Measurements from ENCODE around the gene CCDC87. TPM values are rescaled to one million over a fixed set of nuclear protein-coding genes. Genes with fewer than 3 reads are reported as not detected.
"Not testable (repeated sequence)": the region's sequence is repeated elsewhere in the genome, so short reads cannot be mapped to it uniquely, and the experiment has no call there.

CCDC87 gene
- total and polyA plus RNA-seq, 2 experiments from 2014 or later = 0.11 to 0.40 TPM

GRCh38 chr11:66542362-66542761, 50.5 kb downstream of the CCDC87 start:
- H3K4me1 ChIP-seq (ENCODE audit: insufficient read depth) = peaks cover 15% of the 10 kb centered on the region; the same call in 1 of the 2 replicates
- in situ Hi-C loops (cut with MboI) = no loop called here

GRCh38 chr11:66541892-66542291, 51.0 kb downstream of the CCDC87 start:
- in situ Hi-C loops (cut with MboI) = no loop called here
- Histone ChIP-seq H3K4me1 (ENCODE audit: insufficient read depth) (peaks cover 15% of the 10 kb centered on the region; the same call in 1 of the 2 replicates), H3K79me2 (ENCODE audit: insufficient read depth) (peaks cover 7% of the 10 kb centered on the region; the same call in 1 of the 2 replicates), H3K27ac (no peak overlapping the region), H3K27me3 (replicated peaks; ENCODE audit: insufficient read depth) (no peaks in the 10 kb centered on the region), H3K36me3 (ENCODE audit: low read depth) (no peaks in the 10 kb centered on the region), H3K9ac (no peak overlapping the region; the same call in 1 of the 2 replicates), H2AFZ (no peak overlapping the region), H4K20me1 (ENCODE audit: insufficient read depth) (no peaks in the 10 kb centered on the region), H3K9me3 (ENCODE audit: low read depth) (no peaks in the 10 kb centered on the region), H3K4me2 (ENCODE audit: unreplicated experiment) (no peak overlapping the region), H3F3A (ENCODE audit: insufficient read depth) (no peaks in the 10 kb centered on the region), H3K9me2 (ENCODE audit: insufficient read depth) (no peaks in the 10 kb centered on the region), H3K4me3 (no peak overlapping the region)
- DNase-seq = peak; percentile 14
- 38 to 49% methylated on average over 4 of the region's 4 CpGs for WGBS, 2 experiments (ENCODE audit: low coverage in 1 of 2, low lambda C conversion rate in 2 of 2, missing lambda C conversion rate in 2 of 2)
- no peak for TF ChIP-seq EZH2phosphoT487 (IDR thresholded peaks at IDR 0.05; ENCODE audit: insufficient read depth, low read depth)
- TF ChIP-seq EZH2 (IDR thresholded peaks at IDR 0.05; ENCODE audit: insufficient read depth, poor library complexity, severe bottlenecking) = no peak

More at GRCh38 chr11:66542362-66542761, 50.5 kb downstream of the CCDC87 start:
- H2AFZ ChIP-seq = no peak overlapping the region
- H3K36me3 ChIP-seq (ENCODE audit: low read depth) = no peaks in the 10 kb centered on the region
- H3K27ac ChIP-seq = no peak overlapping the region
- peak; percentile 65 for DNase-seq
- peaks cover 7% of the 10 kb centered on the region; the same call in 1 of the 2 replicates for H3K79me2 ChIP-seq (ENCODE audit: insufficient read depth)
- TF ChIP-seq EZH2phosphoT487 (IDR thresholded peaks at IDR 0.05; ENCODE audit: insufficient read depth, low read depth) (no peak), EZH2 (IDR thresholded peaks at IDR 0.05; ENCODE audit: insufficient read depth, poor library complexity, severe bottlenecking) (no peak)
- H3F3A ChIP-seq (ENCODE audit: insufficient read depth) = no peaks in the 10 kb centered on the region
- no peak overlapping the region; the same call in 1 of the 2 replicates for H3K9ac ChIP-seq
- no peaks in the 10 kb centered on the region for H3K9me3 ChIP-seq (ENCODE audit: low read depth)
- H3K4me2 ChIP-seq (ENCODE audit: unreplicated experiment) = no peak overlapping the region
- no peaks in the 10 kb centered on the region for H3K9me2 ChIP-seq (ENCODE audit: insufficient read depth)
- H4K20me1 ChIP-seq (ENCODE audit: insufficient read depth) = no peaks in the 10 kb centered on the region
- 47 to 50% methylated on average over 10 of the region's 10 CpGs for WGBS, 2 experiments (ENCODE audit: low coverage in 1 of 2, low lambda C conversion rate in 2 of 2, missing lambda C conversion rate in 2 of 2)
- H3K4me3 ChIP-seq = no peak overlapping the region
- H3K27me3 ChIP-seq (replicated peaks; ENCODE audit: insufficient read depth) = no peaks in the 10 kb centered on the region

- H3K4me2 ChIP-seq (ENCODE audit: unreplicated experiment); H3K36me3 ChIP-seq (ENCODE audit: low read depth); DNase-seq; H3K9me2 ChIP-seq (ENCODE audit: insufficient read depth); H3K27me3 ChIP-seq (replicated peaks; ENCODE audit: insufficient read depth); H3K9ac ChIP-seq; H2AFZ ChIP-seq; H3K4me3 ChIP-seq; H3K27ac ChIP-seq; in situ Hi-C loops (cut with MboI); H4K20me1 ChIP-seq (ENCODE audit: insufficient read depth); H3F3A ChIP-seq (ENCODE audit: insufficient read depth); H3K9me3 ChIP-seq (ENCODE audit: low read depth); H3K79me2 ChIP-seq (ENCODE audit: insufficient read depth): not testable (repeated sequence)
- WGBS, 2 experiments (ENCODE audit: low coverage in 1 of 2, low lambda C conversion rate in 2 of 2, missing lambda C conversion rate in 2 of 2) = 99% methylated on average over 8 of the region's 8 CpGs
- H3K4me1 ChIP-seq (ENCODE audit: insufficient read depth) = peaks cover 15% of the 10 kb centered on the region; the same call in 1 of the 2 replicates
These were observed 52.3 kb downstream of the CCDC87 start for GRCh38 chr11:66540598-66540997.

Small RNA genes lying within 50 kb of the gene (small RNA-seq; reads per million reads assigned to genes)
- gene RNU4-39P (ENCODE audit: low read depth, low replicate concordance) = not detected

Other genes starting within 250 kb of the CCDC87 start
- 48.7 and 65.9 TPM in 2 replicates for gene BRMS1, start 248.0 kb downstream of the CCDC87 start, total RNA-seq (2014; rRNA removed; shearing (Covaris generic))
- gene BRMS1, start 248.0 kb downstream of the CCDC87 start, polyA plus RNA-seq (2016; fragmentation: Nextera tagmentation; extraction: Ambion mirVana) = 45.9 and 46.2 TPM in 2 replicates
- 32.0 and 45.3 TPM in 2 replicates for gene B4GAT1, start 245.4 kb downstream of the CCDC87 start, total RNA-seq (2014; rRNA removed; shearing (Covaris generic))
- gene B4GAT1, start 245.4 kb downstream of the CCDC87 start, polyA plus RNA-seq (2016; fragmentation: Nextera tagmentation; extraction: Ambion mirVana) = 23.9 and 26.0 TPM in 2 replicates
- not detected in 2 replicates for gene SLC29A2, start 221.3 kb downstream of the CCDC87 start, total RNA-seq (2014; rRNA removed; shearing (Covaris generic))
- gene SLC29A2, start 221.3 kb downstream of the CCDC87 start, polyA plus RNA-seq (2016; fragmentation: Nextera tagmentation; extraction: Ambion mirVana) = not detected in 2 replicates
- gene NPAS4, start 172.0 kb downstream of the CCDC87 start, total RNA-seq (2014; rRNA removed; shearing (Covaris generic)) = not detected in 2 replicates
- not detected in 2 replicates for gene NPAS4, start 172.0 kb downstream of the CCDC87 start, polyA plus RNA-seq (2016; fragmentation: Nextera tagmentation; extraction: Ambion mirVana)
- 36.7 and 53.5 TPM in 2 replicates for gene MRPL11, start 154.2 kb downstream of the CCDC87 start, total RNA-seq (2014; rRNA removed; shearing (Covaris generic))
- gene MRPL11, start 154.2 kb downstream of the CCDC87 start, polyA plus RNA-seq (2016; fragmentation: Nextera tagmentation; extraction: Ambion mirVana) = 75.7 and 76.6 TPM in 2 replicates
- 8.1 and 10.5 TPM in 2 replicates for gene PELI3, start 126.2 kb downstream of the CCDC87 start, total RNA-seq (2014; rRNA removed; shearing (Covaris generic))
- gene PELI3, start 126.2 kb downstream of the CCDC87 start, polyA plus RNA-seq (2016; fragmentation: Nextera tagmentation; extraction: Ambion mirVana) = 5.3 and 5.8 TPM in 2 replicates
- gene DPP3, start 112.6 kb downstream of the CCDC87 start, total RNA-seq (2014; rRNA removed; shearing (Covaris generic)) = 50.8 and 64.1 TPM in 2 replicates
- gene DPP3, start 112.6 kb downstream of the CCDC87 start, polyA plus RNA-seq (2016; fragmentation: Nextera tagmentation; extraction: Ambion mirVana) = 33.5 and 34.7 TPM in 2 replicates
- gene BBS1, start 82.4 kb downstream of the CCDC87 start, total RNA-seq (2014; rRNA removed; shearing (Covaris generic)) = 39.1 and 58.8 TPM in 2 replicates
- gene BBS1, start 82.4 kb downstream of the CCDC87 start, polyA plus RNA-seq (2016; fragmentation: Nextera tagmentation; extraction: Ambion mirVana) = 20.2 and 23.0 TPM in 2 replicates
- 20.8 and 27.3 TPM in 2 replicates for gene ZDHHC24, start 47.0 kb downstream of the CCDC87 start, total RNA-seq (2014; rRNA removed; shearing (Covaris generic))
- gene ZDHHC24, start 47.0 kb downstream of the CCDC87 start, polyA plus RNA-seq (2016; fragmentation: Nextera tagmentation; extraction: Ambion mirVana) = 22.3 and 23.5 TPM in 2 replicates
- not detected in 2 replicates for gene ACTN3, start 46.2 kb downstream of the CCDC87 start, total RNA-seq (2014; rRNA removed; shearing (Covaris generic))
- gene ACTN3, start 46.2 kb downstream of the CCDC87 start, polyA plus RNA-seq (2016; fragmentation: Nextera tagmentation; extraction: Ambion mirVana) = not detected in 2 replicates
- gene CTSF, start 24.5 kb downstream of the CCDC87 start, total RNA-seq (2014; rRNA removed; shearing (Covaris generic)) = 67.7 and 72.6 TPM in 2 replicates
- gene CTSF, start 24.5 kb downstream of the CCDC87 start, polyA plus RNA-seq (2016; fragmentation: Nextera tagmentation; extraction: Ambion mirVana) = 53.6 and 59.2 TPM in 2 replicates
- 28.0 and 29.5 TPM in 2 replicates for gene CCS, start 122 bp upstream of the CCDC87 start, total RNA-seq (2014; rRNA removed; shearing (Covaris generic))
- gene CCS, start 122 bp upstream of the CCDC87 start, polyA plus RNA-seq (2016; fragmentation: Nextera tagmentation; extraction: Ambion mirVana) = 44.1 and 44.2 TPM in 2 replicates
- gene RBM14, start 23.6 kb upstream of the CCDC87 start, total RNA-seq (2014; rRNA removed; shearing (Covaris generic)) = 23.5 and 28.4 TPM in 2 replicates
- 40.6 and 42.6 TPM in 2 replicates for gene RBM14, start 23.6 kb upstream of the CCDC87 start, polyA plus RNA-seq (2016; fragmentation: Nextera tagmentation; extraction: Ambion mirVana)
- gene RBM4, start 45.6 kb upstream of the CCDC87 start, total RNA-seq (2014; rRNA removed; shearing (Covaris generic)) = 79.0 and 81.4 TPM in 2 replicates
- 121 and 125 TPM in 2 replicates for gene RBM4, start 45.6 kb upstream of the CCDC87 start, polyA plus RNA-seq (2016; fragmentation: Nextera tagmentation; extraction: Ambion mirVana)
- 18.5 and 22.9 TPM in 2 replicates for gene RBM4B, start 84.8 kb upstream of the CCDC87 start, total RNA-seq (2014; rRNA removed; shearing (Covaris generic))
- gene RBM4B, start 84.8 kb upstream of the CCDC87 start, polyA plus RNA-seq (2016; fragmentation: Nextera tagmentation; extraction: Ambion mirVana) = 23.2 and 23.4 TPM in 2 replicates
- gene SPTBN2, start 136.2 kb upstream of the CCDC87 start, total RNA-seq (2014; rRNA removed; shearing (Covaris generic)) = 0.13 and 0.22 TPM in 2 replicates
- 0.13 TPM in 1 of 2 replicates, not detected in the other for gene SPTBN2, start 136.2 kb upstream of the CCDC87 start, polyA plus RNA-seq (2016; fragmentation: Nextera tagmentation; extraction: Ambion mirVana)